Heart left ventricle (tissue), 16 donors: ENCODE data around the gene POLQ. TPM values are rescaled to one million over a fixed set of nuclear protein-coding genes. Genes with fewer than 3 reads are reported as not detected.

Experiments
- ATAC-seq, 4 donors: fragments of 200-7000 bp; cut with Tn5 transposase; one replicate each; pipeline ENCODE4 v1.9.1; 2020 to 2022; ENCODE audit warnings: moderate library complexity in 4 of 4, mild to moderate bottlenecking in 3 of 4, moderate number of reproducible peaks in 1 of 4
- DNase-seq, 5 donors: peaks; one replicate each; pipeline ENCODE4 v3.0.0-alpha.2; 2020
- H3K27ac ChIP-seq, 12 donors: fragments of 200-600 bp; sonication (generic) in 4 of 12; one replicate each; pipeline versions ENCODE4 v1.5.0 to v1.8.0; 2016 to 2022; ENCODE audit warnings: mild to moderate bottlenecking in 2 of 12
- H3K27me3 ChIP-seq, 9 donors: fragments of 200-600 bp; sonication (generic) in 2 of 9; one replicate each; pipeline versions ENCODE4 v1.5.1 to v1.8.0; 2016 to 2022; ENCODE audit warnings: mild to moderate bottlenecking in 3 of 9
- H3K36me3 ChIP-seq, 9 donors: fragments of 200-600 bp; sonication (generic) in 2 of 9; one replicate each; pipeline versions ENCODE4 v1.5.0 to v1.8.0; 2018 to 2022; ENCODE audit warnings: mild to moderate bottlenecking in 2 of 9
- H3K4me1 ChIP-seq, 12 donors: fragments of 200-600 bp; sonication (generic) in 4 of 12; one replicate each; pipeline versions ENCODE4 v1.5.0 to v1.8.0; 2016 to 2022; ENCODE audit warnings: mild to moderate bottlenecking in 3 of 12
- H3K4me3 ChIP-seq, 12 donors: fragments of 200-600 bp; sonication (generic) in 4 of 12; one replicate each; pipeline versions ENCODE4 v1.5.0 to v1.8.0; 2017 to 2022; ENCODE audit warnings: mild to moderate bottlenecking in 9 of 12, moderate library complexity in 4 of 12
- H3K9me3 ChIP-seq, 12 donors: fragments of 200-600 bp; sonication (generic) in 4 of 12; one replicate each; pipeline versions ENCODE4 v1.5.0 to v1.8.0; 2016 to 2022; ENCODE audit warnings: mild to moderate bottlenecking in 1 of 12
- POLR2A ChIP-seq, 2 donors: fragments of 450-650 bp; IDR thresholded peaks; one replicate each; pipeline ENCODE4 v1.6.1; 2017; ENCODE audit warnings: antibody characterized with exemption in 2 of 2, mild to moderate bottlenecking in 2 of 2, moderate library complexity in 2 of 2
- WGBS, 4 donors: extraction: QIAGEN DNeasy Blood & Tissue Kit in 2 of 4; methylation state at CpG; one replicate each; pipeline versions ENCODE4 v1.1.5 to v1.1.7; 2013 to 2018; 5-methylcytosine and 5-hydroxymethylcytosine counted together
- intact Hi-C, 10 donors: fragments of 100-400 bp; cut with DNase I; formaldehyde crosslinking; loops; one replicate each; pipeline versions ENCODE4 v1.11.1 to v1.14.2; 2022
- polyA plus RNA-seq, 2 donors: library from polyadenylated mRNA; stranded (reverse); fragments of 200-250 nt; gene quantifications; one replicate each; pipeline ENCODE4 v1.2.3, GENCODE V29; 2013
- total RNA-seq, 9 donors: library from RNA; depleted of rRNA in 2 of 9; stranded (reverse); fragments of >200 nt in 2 of 9; fragmentation: NEBNext Ultra II Directional in 3 of 9; extraction: Animal tissue kit (Norgen Biotek cat#: 25700) in 3 of 9; gene quantifications; one replicate each; pipeline versions ENCODE4 v1.1.0 to v1.2.4, GENCODE V29; 2016 to 2023
- TF ChIP-seq, protein P1 (sequence below), 12 donors: fragments of 200-600 bp; sonication (generic) in 4 of 12; IDR thresholded peaks; one replicate each; pipeline versions ENCODE4 v1.5.0 to v1.8.0; 2018 to 2022; ENCODE audit warnings: antibody characterized with exemption in 12 of 12, mild to moderate bottlenecking in 5 of 12
- donor health status: ischemic (EF 13 %, LVEDD 7.1; RV severe dilation, severe dysfunction).
- donor health status: healthy with polysubstance abuse.
- donor health status: DM: no; HTN: yes; CAD: no.
- donor health status: DM: no; HTN: no; CAD: no.
- donor health status: ischemic (EF 25% LVEDD 6.9; RV normal size, moderate dysfunction).
- donor health status: ischemic (EF 25% LVEDD 5.7; RV mildly dilated, moderate dysfunction).
- donor health status: healthy.
- donor health status: DM: yes; HTN: yes; CAD: no.
- donor health status: ischemic (EF 35%, LVEDD 5.7; RV mildly dilated, moderate dysfunction).
- donor health status: nonischemic (EF 11% LVEDD 7.7; RV severe dilation, severe dysfunction).
- donor health status: DM: yes; HTN: yes; CAD: no.
- donor health status: PGD.
- donor health status: ischemic (EF 29% LVEDD 5.4; RV normal size, mild dysfunction).
- donor health status: nonischemic (EF 23%, LVEDD 6.1; RV moderate dilation, normal function).

POLQ gene
- total and polyA plus RNA-seq, 11 donors = 0.11 to 1.5 (median 0.36) TPM

DNA sequence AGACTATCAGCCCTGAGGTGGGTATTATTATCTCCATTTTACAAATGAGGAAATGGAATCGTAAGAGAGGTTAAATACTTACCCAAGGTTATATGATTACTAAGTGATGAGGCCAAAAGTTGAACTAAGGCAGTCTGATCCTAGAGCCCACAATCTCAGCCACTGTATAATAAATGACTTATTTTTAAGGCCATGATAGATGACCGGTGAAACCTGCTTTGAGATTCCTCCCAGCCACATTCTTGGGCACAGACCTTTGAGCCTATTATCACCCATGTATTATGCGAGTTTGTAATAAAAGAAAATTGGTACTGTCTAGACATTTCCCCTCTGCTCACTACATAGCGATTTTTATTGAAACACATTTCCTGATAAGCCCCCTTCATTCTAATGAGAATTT is 37.4 kb downstream of the POLQ start:
- WGBS, 4 donors = 92 to 96% (median 93%) methylated on average over 4 of the region's 4 CpGs
- Histone ChIP-seq H3K4me3 (no peak overlapping the region), H3K27me3 (no peaks in the 10 kb centered on the region), H3K9me3 (no peaks in the 10 kb centered on the region), H3K36me3 (peaks cover 0 to 3% (median 0%) of the 10 kb centered on the region in 9 donors), H3K27ac (no peak overlapping the region), H3K4me1 (no peaks in the 10 kb centered on the region)
- intact Hi-C loops = no loop called here
- ATAC-seq = no peak
- TF ChIP-seq, protein P1, sequence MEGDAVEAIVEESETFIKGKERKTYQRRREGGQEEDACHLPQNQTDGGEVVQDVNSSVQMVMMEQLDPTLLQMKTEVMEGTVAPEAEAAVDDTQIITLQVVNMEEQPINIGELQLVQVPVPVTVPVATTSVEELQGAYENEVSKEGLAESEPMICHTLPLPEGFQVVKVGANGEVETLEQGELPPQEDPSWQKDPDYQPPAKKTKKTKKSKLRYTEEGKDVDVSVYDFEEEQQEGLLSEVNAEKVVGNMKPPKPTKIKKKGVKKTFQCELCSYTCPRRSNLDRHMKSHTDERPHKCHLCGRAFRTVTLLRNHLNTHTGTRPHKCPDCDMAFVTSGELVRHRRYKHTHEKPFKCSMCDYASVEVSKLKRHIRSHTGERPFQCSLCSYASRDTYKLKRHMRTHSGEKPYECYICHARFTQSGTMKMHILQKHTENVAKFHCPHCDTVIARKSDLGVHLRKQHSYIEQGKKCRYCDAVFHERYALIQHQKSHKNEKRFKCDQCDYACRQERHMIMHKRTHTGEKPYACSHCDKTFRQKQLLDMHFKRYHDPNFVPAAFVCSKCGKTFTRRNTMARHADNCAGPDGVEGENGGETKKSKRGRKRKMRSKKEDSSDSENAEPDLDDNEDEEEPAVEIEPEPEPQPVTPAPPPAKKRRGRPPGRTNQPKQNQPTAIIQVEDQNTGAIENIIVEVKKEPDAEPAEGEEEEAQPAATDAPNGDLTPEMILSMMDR (IDR thresholded peaks at IDR 0.05) = no peak
- no peak for DNase-seq

DNA sequence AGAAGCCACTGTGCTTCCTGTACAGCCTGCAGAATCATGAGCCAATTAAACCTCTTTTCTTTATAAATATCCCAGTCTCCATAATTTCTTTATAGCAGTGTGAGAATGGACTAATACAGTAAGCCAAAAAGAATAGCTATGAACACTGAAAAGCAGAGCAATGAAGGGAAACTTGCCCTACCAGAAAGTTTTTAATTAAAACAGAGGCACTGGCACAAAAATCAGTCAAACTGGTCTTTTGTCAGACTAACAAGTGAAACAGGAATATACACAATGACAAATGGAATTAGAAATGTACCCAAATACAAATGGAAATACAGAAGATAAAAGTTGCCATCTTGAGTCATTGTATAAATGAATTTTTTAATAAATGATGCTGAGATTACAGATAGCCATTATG is 40.5 kb downstream of the POLQ start:
- H3K27me3 ChIP-seq = no peaks in the 10 kb centered on the region
- peaks cover 0 to 3% (median 0%) of the 10 kb centered on the region in 9 donors for H3K36me3 ChIP-seq
- ATAC-seq (no peak), DNase-seq (no peak)
- H3K27ac ChIP-seq = no peak overlapping the region
- intact Hi-C loops = no loop called here
- H3K4me1 ChIP-seq = no peaks in the 10 kb centered on the region
- no peak for TF ChIP-seq POLR2A (IDR thresholded peaks at IDR 0.05)
- TF ChIP-seq, protein P1 (IDR thresholded peaks at IDR 0.05) = no peak
- no peaks in the 10 kb centered on the region for H3K9me3 ChIP-seq
- H3K4me3 ChIP-seq = no peak overlapping the region

DNA sequence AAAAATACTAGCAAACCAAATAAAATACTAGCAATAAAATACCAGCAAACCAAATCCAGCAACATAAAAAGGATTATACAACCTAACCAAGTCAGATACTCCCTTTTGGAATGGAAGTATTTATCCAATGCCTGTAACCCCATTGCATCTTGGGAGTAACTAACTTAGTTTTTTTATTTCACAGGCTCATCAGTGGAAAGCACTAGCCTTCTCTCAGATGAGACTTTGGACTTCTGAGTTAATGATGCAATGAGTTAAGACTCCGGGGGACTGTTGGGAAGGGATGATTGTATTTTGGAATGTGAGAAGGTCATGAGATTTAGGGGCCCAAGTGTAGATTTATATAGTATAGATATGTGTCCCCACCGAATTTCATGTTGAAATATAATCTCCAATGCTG is 41.2 kb downstream of the POLQ start:
- no peak for TF ChIP-seq POLR2A (IDR thresholded peaks at IDR 0.05)
- TF ChIP-seq, protein P1 (IDR thresholded peaks at IDR 0.05) = no peak
- no peak for ATAC-seq
- Histone ChIP-seq H3K27ac (no peak overlapping the region), H3K27me3 (no peaks in the 10 kb centered on the region), H3K4me1 (no peaks in the 10 kb centered on the region), H3K4me3 (no peak overlapping the region), H3K9me3 (no peaks in the 10 kb centered on the region), H3K36me3 (no peaks in the 10 kb centered on the region)
- WGBS, 4 donors = 91 to 98% (median 94%) methylated on average over 2 of the region's 2 CpGs
- intact Hi-C loops = no loop called here
- DNase-seq = no peak

DNA sequence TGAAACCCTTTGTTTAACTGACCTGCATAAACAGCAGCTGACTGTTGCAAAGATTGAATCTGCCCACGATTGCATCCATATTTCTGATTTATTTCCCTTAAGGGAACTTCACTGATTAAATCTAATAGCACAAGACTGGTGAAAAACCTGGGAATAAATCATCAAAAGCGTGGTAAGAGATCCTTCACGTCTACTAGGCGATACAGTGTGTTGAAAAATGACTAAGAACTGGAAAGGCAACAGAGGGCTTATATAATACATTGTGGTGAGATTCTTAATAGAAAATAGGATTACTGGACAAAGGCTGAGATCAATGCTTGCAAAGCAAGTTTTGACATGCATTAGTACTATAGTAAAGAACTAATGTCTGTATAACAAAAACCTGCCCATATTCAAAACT is 49.0 kb downstream of the POLQ start:
- Histone ChIP-seq H3K4me3 (no peak overlapping the region), H3K27me3 (no peaks in the 10 kb centered on the region), H3K27ac (no peak overlapping the region), H3K36me3 (no peaks in the 10 kb centered on the region), H3K4me1 (no peaks in the 10 kb centered on the region), H3K9me3 (no peaks in the 10 kb centered on the region)
- intact Hi-C loops = no loop called here
- ATAC-seq = no peak
- DNase-seq = no peak
- 95 to 96% (median 96%) methylated on average over 4 of the region's 4 CpGs for WGBS, 4 donors
- TF ChIP-seq, protein P1 (IDR thresholded peaks at IDR 0.05) = no peak
- no peak for TF ChIP-seq POLR2A (IDR thresholded peaks at IDR 0.05)
